NCI-H524 treated with DMSO at 0.1 percent for 48 hours (cell line): ENCODE results near the gene SUGP1.

Experiments
- DNase-seq: peaks from one replicate; lab custom pipeline; 2025; lab: John Stamatoyannopoulos, UW

The SUGP1 gene

DNA sequence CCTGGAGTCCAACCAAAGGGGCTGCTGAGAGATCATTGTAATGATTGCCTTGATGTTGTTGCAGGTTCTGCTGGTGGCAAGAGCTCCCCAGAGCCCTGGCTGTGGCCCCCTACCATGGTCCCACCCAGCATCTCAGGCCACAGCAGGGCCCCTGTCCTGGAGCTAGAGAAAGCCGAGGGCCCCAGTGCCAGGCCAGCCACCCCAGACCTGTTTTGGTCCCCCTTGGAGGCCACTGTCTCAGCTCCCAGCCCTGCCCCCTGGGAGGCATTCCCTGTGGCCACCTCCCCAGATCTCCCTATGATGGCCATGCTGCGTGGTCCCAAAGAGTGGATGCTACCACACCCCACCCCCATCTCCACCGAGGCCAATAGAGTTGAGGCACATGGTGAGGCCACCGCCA is 93.1 kb downstream of the SUGP1 start:
- no peak for DNase-seq

- DNase-seq: no peak
These were observed 93.6 kb downstream of the SUGP1 start for GRCh38 chr19:19226663-19227062.

GRCh38 chr19:19226204-19226603 is 94.1 kb downstream of the SUGP1 start:
- no peak for DNase-seq
